Panc1 (cell line): ENCODE measurements around the gene NUDT2.

Experiments
- CTCF ChIP-seq: fragments of 450-650 bp; IDR thresholded peaks from 2 replicates; pipeline ENCODE4 v1.5.1; 2017; ENCODE audit warnings: mild to moderate bottlenecking
- SIN3A ChIP-seq: IDR thresholded peaks from 2 replicates; pipeline ENCODE4 v1.6.1; 2012; ENCODE audit warnings: low read depth, mild to moderate bottlenecking, low read length, moderate library complexity, borderline replicate concordance; ENCODE audit not compliant: insufficient read depth

GRCh38 chr9:34384368-34385165 is 55.2 kb downstream of the NUDT2 start:
- TF ChIP-seq CTCF (no peak), SIN3A (no peak)
